H1 (cell line): Measurements from ENCODE around the gene OR52N5. TPM values are rescaled to one million over a fixed set of nuclear protein-coding genes. Genes with fewer than 3 reads are reported as not detected.

Experiments used
- BCL11A ChIP-seq, 2 experiments: IDR thresholded peaks; one replicate each; pipeline ENCODE4 v1.6.1; 2011; ENCODE audit warnings: low read depth in 2 of 2, low read length in 2 of 2, mild to moderate bottlenecking in 2 of 2
- BRCA1 ChIP-seq: IDR thresholded peaks from 2 replicates; pipeline ENCODE4 v1.6.1; 2012; ENCODE audit warnings: low read depth, low read length, improper control_type of control experiment
- CHD7 ChIP-seq: fragments of 300-600 bp; sonication (generic); IDR thresholded peaks from 2 replicates; pipeline ENCODE4 v1.7.1; 2012; ENCODE audit warnings: low read length, moderate library complexity, mild to moderate bottlenecking, inconsistent platforms; ENCODE audit not compliant: insufficient replicate concordance
- EGR1 ChIP-seq: IDR thresholded peaks from 2 replicates; pipeline ENCODE4 v1.6.1; 2011; ENCODE audit warnings: low read depth, low read length, borderline replicate concordance
- YY1 ChIP-seq: IDR thresholded peaks from 2 replicates; pipeline ENCODE4 v1.6.1; 2011; ENCODE audit warnings: low read depth, mild to moderate bottlenecking, low read length
- polyA plus RNA-seq, 7 experiments: library from polyadenylated mRNA; depleted of rRNA in 3 of 7; stranded (reverse) in 5 of 7; unstranded in 2 of 7; fragments of >200 nt in 5 of 7; fragments of 200-250 nt in 2 of 7; gene quantifications; 1 replicate in 5 of 7; 2 replicates in 1 of 7; 4 replicates in 1 of 7; pipeline versions ENCODE4 v1.2.1 to v1.2.3, GENCODE V29; 2011 to 2013; ENCODE audit warnings: missing spikeins in 2 of 7, mixed read lengths in 2 of 7
- total RNA-seq: library from RNA; stranded (reverse); fragmentation: NEBNext Ultra II Directional; extraction: Animal tissue kit (Norgen Biotek cat#: 25700); gene quantifications from 2 replicates; pipeline ENCODE4 v1.2.1, GENCODE V29; 2021

Gene OR52N5
- total and polyA plus RNA-seq, 2 of the 8 experiments (the other 6 are each of a cell fraction or from before 2014, with no cell fraction given) = 0.12 TPM; not detected in 1

- TF ChIP-seq CHD7 = no peak
- no peak for TF ChIP-seq BRCA1
- TF ChIP-seq BCL11A (IDR thresholded peaks at IDR 0.05; ENCODE audit: low read depth in 2 of 2, low read length in 2 of 2) = no peak
- no peak for TF ChIP-seq YY1
- no peak for TF ChIP-seq EGR1
Measured at GRCh38 chr11:5809122-5809519, 26.0 kb upstream of the OR52N5 start (continued).
